D721Med (cell line): ENCODE measurements around the gene AP3S2.
A peak's percentile ranks its signal among the peaks of the same experiment; 100 is the strongest.
"Not testable (repeated sequence)": the region's sequence is repeated elsewhere in the genome, so short reads cannot be mapped to it uniquely, and the experiment has no call there.

Experiments used
- DNase-seq: peaks from one replicate; pipeline ENCODE4 v3.0.0; 2011; ENCODE audit warnings: low spot score; ENCODE audit not compliant: insufficient read length
- FAIRE-seq: peaks from 2 replicates; lab custom pipeline; 2011; peaks lifted over from hg19 to GRCh38; lab: Jason Lieb, UNC
- CTCF ChIP-seq: IDR thresholded peaks from 2 replicates; pipeline ENCODE4 v1.5.1; 2012; ENCODE audit warnings: mild to moderate bottlenecking, control low read depth; ENCODE audit not compliant: insufficient read depth; ENCODE audit errors: missing control alignments

Gene AP3S2

GRCh38 chr15:89893027-89893426, 767 bp downstream of the AP3S2 start:
- TF ChIP-seq CTCF, result no peak

GRCh38 chr15:89888214-89888804, 5.5 kb downstream of the AP3S2 start:
- DNase-seq (no peak), FAIRE-seq (no peak)
- TF ChIP-seq CTCF, result peak; percentile 29

More at GRCh38 chr15:89893027-89893426, 767 bp downstream of the AP3S2 start:
- FAIRE-seq (no peak), DNase-seq (no peak)

GRCh38 chr15:89885611-89886010, 8.2 kb downstream of the AP3S2 start:
- TF ChIP-seq CTCF, result no peak
- FAIRE-seq, result no peak
- DNase-seq, result no peak

GRCh38 chr15:89885179-89885578, 8.6 kb downstream of the AP3S2 start:
- FAIRE-seq, DNase-seq: not testable (repeated sequence)

GRCh38 chr15:89883518-89883917, 10.3 kb downstream of the AP3S2 start:
- TF ChIP-seq CTCF, result no peak
- DNase-seq, result no peak
- FAIRE-seq, result no peak

GRCh38 chr15:89880727-89881126, 13.1 kb downstream of the AP3S2 start:
- DNase-seq, result no peak
- FAIRE-seq, result no peak
- no peak for TF ChIP-seq CTCF

- TF ChIP-seq CTCF, result no peak
- no peak for FAIRE-seq
- DNase-seq, result no peak
These were observed 15.5 kb downstream of the AP3S2 start for GRCh38 chr15:89878323-89878722.

- DNase-seq (no peak), FAIRE-seq (no peak)
- TF ChIP-seq CTCF, result no peak
These were observed 16.7 kb downstream of the AP3S2 start for GRCh38 chr15:89877083-89877425.
